SK-N-SH treated with all-trans-retinoic acid at 6 μM for 48 hours (cell line): ENCODE data around the gene ITPKB.

Experiments
- ATAC-seq: fragments of 200-7000 bp; cut with Tn5 transposase; 3 replicates; pipeline ENCODE4 v1.9.1; 2020; ENCODE audit warnings: mild to moderate bottlenecking, moderate library complexity
- ARNTL ChIP-seq: fragments of 450-650 bp; formaldehyde crosslinking; IDR thresholded peaks from 2 replicates; pipeline ENCODE4 v1.5.0; 2020; ENCODE audit warnings: low read depth, mild to moderate bottlenecking, moderate library complexity, borderline replicate concordance
- BACH2 ChIP-seq: fragments of 250-450 bp; sonication (Bioruptor Pico); IDR thresholded peaks from 2 replicates; pipeline ENCODE4 v1.9.0; 2021; ENCODE audit warnings: mild to moderate bottlenecking, borderline replicate concordance
- CREB5 ChIP-seq: fragments of 250-450 bp; sonication (Bioruptor Pico); IDR thresholded peaks from 2 replicates; pipeline ENCODE4 v1.5.1; 2020; ENCODE audit warnings: low read depth, mild to moderate bottlenecking, moderate library complexity
- ESRRG ChIP-seq: fragments of 250-450 bp; sonication (Bioruptor Pico); IDR thresholded peaks from 2 replicates; pipeline ENCODE4 v1.6.1; 2021; ENCODE audit warnings: mild to moderate bottlenecking
- GLIS3 ChIP-seq: fragments of 250-450 bp; sonication (Bioruptor Pico); IDR thresholded peaks from 2 replicates; pipeline ENCODE4 v1.5.0; 2020; ENCODE audit warnings: mild to moderate bottlenecking, moderate library complexity
- OSR1 ChIP-seq: fragments of 250-450 bp; sonication (Bioruptor Pico); IDR thresholded peaks from 2 replicates; pipeline ENCODE4 v1.8.0; 2022; ENCODE audit warnings: moderate library complexity, mild to moderate bottlenecking, inconsistent platforms
- PATZ1 ChIP-seq: fragments of 250-450 bp; sonication (Bioruptor Pico); IDR thresholded peaks from 2 replicates; pipeline ENCODE4 v1.8.0; 2020; ENCODE audit warnings: mild to moderate bottlenecking, moderate library complexity, borderline replicate concordance
- POU6F1 ChIP-seq: fragments of 250-450 bp; sonication (Bioruptor Pico); IDR thresholded peaks from 2 replicates; pipeline ENCODE4 v1.8.0; 2021; ENCODE audit warnings: low read depth, mild to moderate bottlenecking, moderate library complexity, borderline replicate concordance
- PPARA ChIP-seq: fragments of 250-450 bp; sonication (Bioruptor Pico); IDR thresholded peaks from 2 replicates; pipeline ENCODE4 v1.5.0; 2020; ENCODE audit warnings: mild to moderate bottlenecking, borderline replicate concordance
- RARB ChIP-seq: fragments of 250-450 bp; sonication (Bioruptor Pico); IDR thresholded peaks from 2 replicates; pipeline ENCODE4 v1.8.0; 2021; ENCODE audit warnings: mild to moderate bottlenecking, moderate library complexity
- SNAI2 ChIP-seq: fragments of 250-450 bp; sonication (Bioruptor Pico); IDR thresholded peaks from 2 replicates; pipeline ENCODE4 v1.5.0; 2020; ENCODE audit warnings: mild to moderate bottlenecking, moderate library complexity
- TCF4 ChIP-seq: fragments of 250-450 bp; sonication (Bioruptor Pico); IDR thresholded peaks from 2 replicates; pipeline ENCODE4 v1.8.0; 2021; ENCODE audit warnings: mild to moderate bottlenecking, moderate library complexity, borderline replicate concordance
- TOX ChIP-seq: fragments of 250-450 bp; sonication (Bioruptor Pico); IDR thresholded peaks from 2 replicates; pipeline ENCODE4 v1.8.0; 2021; ENCODE audit warnings: mild to moderate bottlenecking, moderate library complexity, borderline replicate concordance
- TSHZ2 ChIP-seq: fragments of 250-450 bp; sonication (Bioruptor Pico); IDR thresholded peaks from 2 replicates; pipeline ENCODE4 v1.5.0; 2020; ENCODE audit warnings: mild to moderate bottlenecking, moderate library complexity
- ZC3H10 ChIP-seq: fragments of 250-450 bp; sonication (Bioruptor Pico); IDR thresholded peaks from 2 replicates; pipeline ENCODE4 v1.5.1; 2021; ENCODE audit warnings: mild to moderate bottlenecking, moderate library complexity
- ZFP30 ChIP-seq: fragments of 450-650 bp; formaldehyde crosslinking; IDR thresholded peaks from 2 replicates; pipeline ENCODE4 v1.5.0; 2022; ENCODE audit warnings: mild to moderate bottlenecking, moderate library complexity
- ZNF565 ChIP-seq: fragments of 450-650 bp; formaldehyde crosslinking; conservative IDR thresholded peaks from 2 replicates; pipeline ENCODE4 v1.5.0; 2020; ENCODE audit warnings: low read depth, mild to moderate bottlenecking, moderate library complexity
- ZNF70 ChIP-seq: fragments of 450-650 bp; formaldehyde crosslinking; IDR thresholded peaks from 2 replicates; pipeline ENCODE4 v1.5.0; 2020; ENCODE audit warnings: mild to moderate bottlenecking, moderate library complexity
- ZNF8 ChIP-seq: fragments of 450-650 bp; formaldehyde crosslinking; IDR thresholded peaks from 2 replicates; pipeline ENCODE4 v1.5.0; 2020; ENCODE audit warnings: mild to moderate bottlenecking, moderate library complexity
- TF ChIP-seq, protein P1 (sequence below): fragments of 250-450 bp; sonication (Bioruptor Pico); IDR thresholded peaks from 2 replicates; pipeline ENCODE4 v1.5.1; 2021; ENCODE audit warnings: mild to moderate bottlenecking, moderate library complexity

The ITPKB gene

DNA sequence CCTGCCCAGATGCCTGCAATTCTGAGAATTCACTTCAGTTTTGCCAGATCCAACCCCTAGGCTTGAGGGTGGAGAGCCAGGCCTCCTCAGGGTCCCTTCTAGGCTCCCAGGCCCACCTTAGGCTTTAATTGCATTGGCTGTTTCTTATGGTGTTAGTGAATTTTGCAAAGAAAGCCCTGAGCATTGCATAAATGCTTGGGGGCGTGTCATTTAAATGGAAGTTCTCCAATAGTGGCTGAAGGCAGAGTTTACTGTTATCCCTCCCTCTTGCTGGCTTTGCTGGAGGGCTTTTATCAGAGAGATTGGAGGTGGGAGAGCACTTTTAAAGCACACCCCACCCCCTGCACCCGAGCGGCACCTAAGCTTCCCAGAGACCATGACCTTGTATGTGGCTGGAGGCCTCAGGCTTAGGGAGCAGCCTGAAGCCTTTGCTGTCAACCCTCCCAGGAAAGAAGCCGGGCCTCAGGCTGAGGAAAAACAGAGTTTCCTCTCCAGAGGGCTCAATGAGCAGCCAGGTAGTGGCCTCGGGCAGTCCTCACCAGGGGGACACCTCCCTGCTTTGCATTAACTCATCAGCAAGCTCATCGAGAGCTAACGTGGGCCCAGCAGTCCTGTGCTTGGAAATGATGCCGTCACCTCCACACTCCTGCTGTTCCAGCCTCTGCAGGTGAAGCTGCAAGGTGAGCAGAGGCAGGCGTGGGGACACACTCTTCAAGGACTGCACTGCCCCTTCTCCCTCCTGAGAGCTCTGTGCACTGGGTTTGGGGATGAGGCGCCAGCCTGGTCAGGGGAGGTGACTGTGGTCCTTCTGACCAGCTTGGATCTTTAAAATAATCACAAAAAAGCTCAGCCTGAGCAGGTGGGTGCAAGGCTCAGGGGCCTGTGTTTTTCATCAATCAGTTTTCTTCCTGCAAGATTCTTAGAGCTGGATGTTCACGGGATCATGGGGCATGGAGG, 132.5 kb downstream of the ITPKB start:
- no peak for ATAC-seq
- TF ChIP-seq GLIS3 (CRISPR knock-in tag) (no peak), ZNF565 (CRISPR knock-in tag) (no peak), TOX (CRISPR knock-in tag) (no peak), RARB (CRISPR knock-in tag) (no peak), CREB5 (no peak), ZFP30 (CRISPR knock-in tag) (no peak), ZNF70 (CRISPR knock-in tag) (no peak), POU6F1 (no peak), BACH2 (CRISPR knock-in tag) (no peak), PPARA (CRISPR knock-in tag) (no peak), ZNF8 (CRISPR knock-in tag) (no peak), ZC3H10 (CRISPR knock-in tag) (no peak), ESRRG (CRISPR knock-in tag) (no peak), SNAI2 (CRISPR knock-in tag) (no peak), TSHZ2 (CRISPR knock-in tag) (no peak), PATZ1 (CRISPR knock-in tag) (no peak), TCF4 (CRISPR knock-in tag) (no peak), ARNTL (CRISPR knock-in tag) (no peak), OSR1 (CRISPR knock-in tag) (no peak)
- TF ChIP-seq, protein P1, sequence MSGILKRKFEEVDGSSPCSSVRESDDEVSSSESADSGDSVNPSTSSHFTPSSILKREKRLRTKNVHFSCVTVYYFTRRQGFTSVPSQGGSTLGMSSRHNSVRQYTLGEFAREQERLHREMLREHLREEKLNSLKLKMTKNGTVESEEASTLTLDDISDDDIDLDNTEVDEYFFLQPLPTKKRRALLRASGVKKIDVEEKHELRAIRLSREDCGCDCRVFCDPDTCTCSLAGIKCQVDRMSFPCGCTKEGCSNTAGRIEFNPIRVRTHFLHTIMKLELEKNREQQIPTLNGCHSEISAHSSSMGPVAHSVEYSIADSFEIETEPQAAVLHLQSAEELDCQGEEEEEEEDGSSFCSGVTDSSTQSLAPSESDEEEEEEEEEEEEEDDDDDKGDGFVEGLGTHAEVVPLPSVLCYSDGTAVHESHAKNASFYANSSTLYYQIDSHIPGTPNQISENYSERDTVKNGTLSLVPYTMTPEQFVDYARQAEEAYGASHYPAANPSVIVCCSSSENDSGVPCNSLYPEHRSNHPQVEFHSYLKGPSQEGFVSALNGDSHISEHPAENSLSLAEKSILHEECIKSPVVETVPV (CRISPR knock-in tag) = no peak

- no peak for TF ChIP-seq ZC3H10 (CRISPR knock-in tag)
- no peak for TF ChIP-seq TOX (CRISPR knock-in tag)
- ATAC-seq = no peak
These were observed 133.6 kb downstream of the ITPKB start for GRCh38 chr1:226605318-226605950.
